ENCODE results near the gene HSPB9.
"Not testable (repeated sequence)": the region's sequence is repeated elsewhere in the genome, so short reads cannot be mapped to it uniquely, and the experiment has no call there.

Gene HSPB9

GRCh38 chr17:42120161-42120769 lies 2.3 kb upstream of the HSPB9 start:
- DNase-seq (ENCODE audit: low read depth, low spot score) = no peak

- DNase-seq (ENCODE audit: low read depth, low spot score) = no peak
Measured at GRCh38 chr17:42120770-42121769, 1.5 kb upstream of the HSPB9 start, which contains the start of gene KAT2A. TSS of gene KAT2A (minus strand) at chr17:42121367. CDS start at chr17:42121304, 63 bp downstream.

GRCh38 chr17:42124256-42124655 lies 1.7 kb downstream of the HSPB9 start:
- no peak for DNase-seq (ENCODE audit: low read depth, low spot score)

GRCh38 chr17:42125565-42125964 lies 3.0 kb downstream of the HSPB9 start:
- no peak for DNase-seq (ENCODE audit: low read depth, low spot score)

DNA sequence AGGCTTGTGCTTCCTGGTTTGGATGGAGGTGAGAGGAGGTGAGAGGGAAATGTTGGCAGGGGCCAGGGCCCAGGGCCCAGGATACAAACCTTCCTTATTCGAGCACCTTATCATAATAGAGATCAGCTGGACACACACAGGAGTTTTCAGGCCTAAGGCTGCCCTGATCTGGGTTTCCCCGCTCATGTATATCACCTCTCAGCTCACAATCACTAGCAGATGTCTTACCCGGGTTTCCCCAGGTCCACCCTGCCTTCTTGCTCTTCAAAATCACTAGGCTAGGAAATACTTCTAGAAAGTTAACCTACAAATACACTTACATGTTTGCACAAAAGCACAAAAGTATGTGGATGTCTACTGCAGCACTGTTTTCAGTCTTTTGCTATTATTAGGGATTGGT lies 4.2 kb downstream of the HSPB9 start:
- no peak for DNase-seq (ENCODE audit: low read depth, low spot score)

DNA sequence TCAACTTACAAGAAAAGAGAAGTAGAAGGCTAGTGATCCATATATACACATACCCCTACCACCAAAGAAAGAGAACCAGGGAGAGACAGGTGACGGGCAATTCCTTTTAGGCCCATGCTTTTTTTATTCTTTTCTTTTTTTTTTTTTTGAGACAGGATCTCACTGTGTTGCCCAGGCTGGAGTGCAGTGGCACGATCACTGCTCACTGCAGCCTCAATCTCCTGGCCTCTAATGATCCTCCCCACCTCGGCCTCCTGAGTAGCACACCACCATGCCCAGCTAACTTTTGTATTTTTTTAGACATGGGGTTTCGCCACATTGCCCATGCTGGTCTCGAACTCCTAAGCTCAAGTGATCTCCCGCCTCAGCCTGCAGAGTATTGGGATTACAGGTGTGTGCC lies 4.8 kb downstream of the HSPB9 start:
- no peak for DNase-seq (ENCODE audit: low read depth, low spot score)

GRCh38 chr17:42129109-42129837 lies 6.7 kb downstream of the HSPB9 start:
- no peak for DNase-seq (ENCODE audit: low read depth, low spot score)

- no peak for DNase-seq (ENCODE audit: low read depth, low spot score)
Measured at GRCh38 chr17:42130310-42130936, 7.8 kb downstream of the HSPB9 start.

DNA sequence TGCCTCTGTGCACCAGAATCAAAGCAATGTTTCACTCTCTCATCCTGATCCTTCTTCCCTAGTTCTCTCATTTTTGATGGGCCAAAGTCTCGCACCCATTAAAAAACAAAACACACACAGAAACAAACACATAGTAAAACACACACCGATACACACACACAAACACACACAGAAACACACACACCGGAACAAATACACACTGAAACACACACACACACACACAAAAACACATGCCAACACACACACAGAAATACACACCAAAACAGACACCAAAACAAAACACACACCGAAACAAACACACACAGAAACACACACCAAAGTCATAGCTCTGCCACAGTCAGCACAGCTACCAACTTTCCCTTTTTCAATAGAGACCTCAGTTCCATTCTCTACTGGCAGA lies 8.6 kb downstream of the HSPB9 start:
- DNase-seq (ENCODE audit: low read depth, low spot score) = no peak

GRCh38 chr17:42131981-42132432 lies 9.4 kb downstream of the HSPB9 start:
- no peak for DNase-seq (ENCODE audit: low read depth, low spot score)

GRCh38 chr17:42132941-42133340 lies 10.3 kb downstream of the HSPB9 start:
- no peak for DNase-seq (ENCODE audit: low read depth, low spot score)

DNA sequence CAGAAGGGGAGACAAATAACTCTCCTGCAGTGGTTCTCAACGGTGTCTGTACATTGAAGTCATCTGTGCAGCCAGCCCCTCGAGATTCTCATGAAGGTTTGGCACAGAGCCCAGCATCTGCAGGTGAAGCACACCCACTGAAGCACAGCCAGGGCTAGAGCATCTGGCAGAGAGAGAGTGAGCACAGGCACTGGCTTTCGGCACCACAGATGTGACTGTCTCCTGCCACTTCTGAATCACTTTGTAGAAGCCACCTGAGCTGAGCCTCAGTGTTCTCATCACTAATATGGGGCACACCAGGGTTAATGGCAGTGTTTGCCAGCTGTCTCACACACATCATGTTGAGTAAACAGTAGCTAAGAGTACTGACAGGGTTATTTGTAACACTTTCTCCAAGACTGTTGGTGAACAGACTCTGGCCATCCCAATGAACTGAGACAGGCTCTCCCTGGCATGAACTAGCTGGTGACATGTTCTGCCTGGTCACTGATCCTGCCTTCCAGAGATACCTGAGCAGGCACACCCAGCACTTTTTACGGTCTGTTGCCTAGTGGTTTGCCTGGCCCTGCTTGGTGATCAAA lies 10.9 kb downstream of the HSPB9 start:
- DNase-seq (ENCODE audit: low read depth, low spot score) = no peak

GRCh38 chr17:42135151-42135550 lies 12.5 kb downstream of the HSPB9 start:
- no peak for DNase-seq (ENCODE audit: low read depth, low spot score)

DNA sequence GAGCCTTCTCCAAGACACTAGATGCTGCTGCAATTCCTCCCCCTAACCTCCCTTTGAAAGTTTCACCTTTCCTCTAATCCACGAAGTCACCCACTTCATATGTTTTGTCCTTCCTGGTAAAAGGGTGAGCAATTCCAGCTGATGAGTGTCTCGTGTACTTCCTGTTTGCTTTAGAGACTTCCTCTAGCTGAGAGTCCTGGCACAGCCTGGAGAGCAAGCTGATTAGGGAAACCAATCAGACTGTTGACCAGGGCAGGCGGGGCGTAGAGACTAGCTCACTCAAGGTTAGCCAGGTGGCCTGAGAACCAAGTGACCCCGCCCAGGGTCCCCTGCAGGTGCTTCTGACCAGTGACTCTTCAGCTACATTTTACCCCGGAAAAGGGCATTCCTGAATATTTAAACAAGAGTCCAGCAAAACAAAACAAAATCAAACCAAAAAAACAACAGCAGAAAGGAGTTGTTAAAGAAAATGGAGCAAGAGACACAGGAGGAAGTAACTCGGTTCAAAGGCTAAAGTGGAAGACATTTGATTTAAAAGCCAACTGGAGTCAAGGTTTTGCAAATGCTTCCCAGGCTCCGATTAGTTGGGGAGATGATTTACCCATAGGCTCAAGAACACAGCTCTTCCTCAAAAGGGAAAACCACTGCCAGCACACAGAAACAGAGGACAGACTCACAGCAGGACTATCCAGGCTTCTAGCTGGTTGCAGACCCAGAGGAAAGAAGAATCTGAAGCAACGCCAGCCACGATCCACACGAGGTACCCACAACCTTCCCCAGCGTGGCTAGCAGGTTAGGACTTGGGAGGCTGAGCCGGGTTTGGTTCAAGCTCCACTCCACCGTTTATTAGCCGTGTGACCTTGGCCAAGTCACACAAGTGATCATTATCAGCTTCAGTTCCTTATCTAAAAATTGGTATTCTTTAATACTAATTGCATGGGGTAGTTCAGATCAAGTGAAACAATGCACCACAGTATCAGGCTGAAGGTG lies 13.4 kb downstream of the HSPB9 start:
- DNase-seq (ENCODE audit: low read depth, low spot score) = no peak

- no peak for DNase-seq (ENCODE audit: low read depth, low spot score)
Measured at GRCh38 chr17:42136654-42137051, 14.0 kb downstream of the HSPB9 start.

DNA sequence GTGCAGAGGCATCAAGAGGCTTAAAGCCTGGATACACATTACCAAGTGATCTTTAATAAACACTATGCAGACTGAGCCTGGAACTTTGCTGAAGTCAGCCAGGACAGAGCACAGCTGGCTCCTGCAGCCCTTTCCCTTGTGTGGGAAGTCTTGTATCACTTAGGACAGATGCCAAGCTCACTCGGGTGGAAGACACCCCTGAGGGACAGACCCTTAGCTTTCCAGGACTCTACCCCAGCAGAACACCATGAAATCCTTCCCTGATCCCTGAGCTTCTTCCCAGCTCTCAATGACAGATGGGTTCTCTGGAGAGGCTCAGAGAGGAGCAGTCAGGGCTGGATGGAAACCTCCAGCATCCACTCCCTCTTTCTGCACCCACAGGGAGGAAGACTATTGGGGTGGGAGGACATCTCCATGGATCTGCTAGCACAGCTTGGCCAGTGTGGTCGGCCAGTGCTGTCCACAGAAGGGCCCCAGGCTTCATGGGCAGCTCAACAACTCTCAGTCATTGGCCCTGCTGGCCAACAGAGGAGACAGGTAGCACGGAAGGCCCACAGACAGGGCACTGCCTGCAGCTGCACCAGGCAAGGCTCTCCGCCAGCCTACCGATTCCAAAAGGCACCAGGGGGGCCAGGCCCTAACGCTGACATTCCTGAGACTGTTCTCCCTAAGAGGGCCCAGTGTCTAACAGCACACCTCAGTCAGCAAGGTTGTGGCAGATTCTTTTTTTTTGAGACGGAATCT lies 16.3 kb downstream of the HSPB9 start:
- DNase-seq (ENCODE audit: low read depth, low spot score) = no peak

GRCh38 chr17:42140690-42141089 lies 18.1 kb downstream of the HSPB9 start:
- not testable (repeated sequence) for DNase-seq (ENCODE audit: low read depth, low spot score)

- no peak for DNase-seq (ENCODE audit: low read depth, low spot score)
Measured at GRCh38 chr17:42141382-42141781, 18.8 kb downstream of the HSPB9 start.

- no peak for DNase-seq (ENCODE audit: low read depth, low spot score)
Measured at GRCh38 chr17:42142371-42142896, 19.8 kb downstream of the HSPB9 start.

Measured in iPS DF 19.7 (cell line).